CD4-positive, alpha-beta T cell treated with Interleukin-15 for 1 hour (primary cell): ENCODE data around the gene ZFHX3.
"Not testable (repeated sequence)": the region's sequence is repeated elsewhere in the genome, so short reads cannot be mapped to it uniquely, and the experiment has no call there.

ENCODE experiments used
- DNase-seq: peaks from one replicate; pipeline ENCODE4 v3.0.0-alpha.2; 2020

The ZFHX3 gene

GRCh38 chr16:73021866-73022495 lies 25.9 kb downstream of the ZFHX3 start:
- no peak for DNase-seq

- DNase-seq, result no peak
These were observed 27.5 kb downstream of the ZFHX3 start for GRCh38 chr16:73020409-73020884.

GRCh38 chr16:73019457-73020362 lies 28.2 kb downstream of the ZFHX3 start:
- no peak for DNase-seq

- no peak for DNase-seq
These were observed 29.0 kb downstream of the ZFHX3 start for GRCh38 chr16:73018821-73019456.

GRCh38 chr16:73017321-73017720 lies 30.6 kb downstream of the ZFHX3 start:
- DNase-seq, result no peak

GRCh38 chr16:73016488-73016830 lies 31.5 kb downstream of the ZFHX3 start:
- no peak for DNase-seq

GRCh38 chr16:73015612-73016487 lies 32.1 kb downstream of the ZFHX3 start:
- no peak for DNase-seq

- no peak for DNase-seq
These were observed 33.2 kb downstream of the ZFHX3 start for GRCh38 chr16:73014768-73015167.

GRCh38 chr16:73013974-73014373 lies 34.0 kb downstream of the ZFHX3 start:
- no peak for DNase-seq

GRCh38 chr16:73012341-73012740 lies 35.6 kb downstream of the ZFHX3 start:
- no peak for DNase-seq

- no peak for DNase-seq
These were observed 36.0 kb downstream of the ZFHX3 start for GRCh38 chr16:73011926-73012325.

GRCh38 chr16:73010150-73010676 lies 37.7 kb downstream of the ZFHX3 start:
- no peak for DNase-seq

- not testable (repeated sequence) for DNase-seq
These were observed 38.2 kb downstream of the ZFHX3 start for GRCh38 chr16:73009710-73010109.

- DNase-seq, result no peak
These were observed 41.9 kb downstream of the ZFHX3 start for GRCh38 chr16:73006026-73006425.

GRCh38 chr16:73002866-73003265 lies 45.1 kb downstream of the ZFHX3 start:
- DNase-seq, result no peak

GRCh38 chr16:73000907-73001521 lies 46.9 kb downstream of the ZFHX3 start:
- DNase-seq, result no peak

- DNase-seq, result no peak
These were observed 47.7 kb downstream of the ZFHX3 start for GRCh38 chr16:73000020-73000906.

- DNase-seq, result no peak
These were observed 48.3 kb downstream of the ZFHX3 start for GRCh38 chr16:72999541-73000019.

GRCh38 chr16:72997141-72997542 lies 50.8 kb downstream of the ZFHX3 start:
- peak; percentile 24 for DNase-seq

- no peak for DNase-seq
These were observed 51.5 kb downstream of the ZFHX3 start for GRCh38 chr16:72996291-72997062.
